Right lobe of liver (tissue), 4 donors: ENCODE data around the gene NMUR1.

ENCODE experiments used
- CTCF ChIP-seq, 4 donors: fragments of 200-600 bp in 3 of 4; fragments of 450-650 bp in 1 of 4; IDR thresholded peaks; one replicate each; pipeline versions ENCODE4 v1.5.1 to v1.8.0; 2016 to 2022; ENCODE audit warnings: antibody characterized with exemption in 4 of 4, mild to moderate bottlenecking in 2 of 4
- POLR2A ChIP-seq: fragments of 450-650 bp; IDR thresholded peaks from one replicate; pipeline ENCODE4 v1.6.1; 2017; ENCODE audit warnings: antibody characterized with exemption, mild to moderate bottlenecking
- donor health status: DM: no; HTN: no; CAD: no.
- donor health status: DM: no; HTN: no; CAD: no.
- donor health status: DM: no; HTN: yes; CAD: no.

GRCh38 chr2:231573096-231573495 lies 42.9 kb upstream of the NMUR1 start:
- TF ChIP-seq CTCF (IDR thresholded peaks at IDR 0.05) = no peak
- no peak for TF ChIP-seq POLR2A
